Measurements from ENCODE around the gene CADM1.

DNA sequence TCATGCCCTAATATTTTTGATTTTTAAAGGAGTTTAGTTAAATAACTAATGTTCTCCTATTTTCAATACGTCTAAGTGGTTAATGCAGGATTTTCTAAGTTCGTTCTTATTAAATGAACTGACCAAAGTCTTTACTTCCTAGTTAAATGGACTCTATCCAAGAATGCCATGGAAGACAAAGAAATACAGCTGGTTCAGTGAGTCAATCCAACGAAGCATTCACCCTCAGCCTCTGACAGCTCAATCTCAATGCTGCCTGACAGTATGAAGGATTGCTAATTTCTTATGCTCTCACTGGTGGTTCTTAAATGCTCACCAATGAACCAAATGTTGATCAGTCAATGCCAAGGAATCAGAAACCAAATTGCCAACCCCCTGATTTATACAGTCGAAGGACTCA lies 219.4 kb downstream of the CADM1 start:
- TF ChIP-seq, protein P1, sequence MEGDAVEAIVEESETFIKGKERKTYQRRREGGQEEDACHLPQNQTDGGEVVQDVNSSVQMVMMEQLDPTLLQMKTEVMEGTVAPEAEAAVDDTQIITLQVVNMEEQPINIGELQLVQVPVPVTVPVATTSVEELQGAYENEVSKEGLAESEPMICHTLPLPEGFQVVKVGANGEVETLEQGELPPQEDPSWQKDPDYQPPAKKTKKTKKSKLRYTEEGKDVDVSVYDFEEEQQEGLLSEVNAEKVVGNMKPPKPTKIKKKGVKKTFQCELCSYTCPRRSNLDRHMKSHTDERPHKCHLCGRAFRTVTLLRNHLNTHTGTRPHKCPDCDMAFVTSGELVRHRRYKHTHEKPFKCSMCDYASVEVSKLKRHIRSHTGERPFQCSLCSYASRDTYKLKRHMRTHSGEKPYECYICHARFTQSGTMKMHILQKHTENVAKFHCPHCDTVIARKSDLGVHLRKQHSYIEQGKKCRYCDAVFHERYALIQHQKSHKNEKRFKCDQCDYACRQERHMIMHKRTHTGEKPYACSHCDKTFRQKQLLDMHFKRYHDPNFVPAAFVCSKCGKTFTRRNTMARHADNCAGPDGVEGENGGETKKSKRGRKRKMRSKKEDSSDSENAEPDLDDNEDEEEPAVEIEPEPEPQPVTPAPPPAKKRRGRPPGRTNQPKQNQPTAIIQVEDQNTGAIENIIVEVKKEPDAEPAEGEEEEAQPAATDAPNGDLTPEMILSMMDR (IDR thresholded peaks at IDR 0.05) = no peak
- TF ChIP-seq POLR2A (IDR thresholded peaks at IDR 0.05) = no peak

Data from right lobe of liver (tissue), 4 donors.